ENCODE measurements around the gene MYOF. TPM values are rescaled to one million over a fixed set of nuclear protein-coding genes. Genes with fewer than 3 reads are reported as not detected.
A peak's percentile ranks its signal among the peaks of the same experiment; 100 is the strongest.

MYOF gene
- total and polyA plus RNA-seq, 2 donors (not counting 1 experiment from before 2014, with no cell fraction given): 298 to 314 TPM

GRCh38 chr10:93346694-93347093 is 135.4 kb downstream of the MYOF start:
- no peaks in the 10 kb centered on the region for H3K9me3 ChIP-seq (ENCODE audit: control insufficient read depth, insufficient read depth, low read depth, low read length)
- H3K4me1 ChIP-seq (ENCODE audit: control insufficient read depth, extremely low read depth, insufficient read depth, low read length): no peaks in the 10 kb centered on the region
- TF ChIP-seq EZH2 (IDR thresholded peaks at IDR 0.05; ENCODE audit: low read length, missing control alignments) (no peak), CTCF (conservative IDR thresholded peaks at IDR 0.05 in 1 of 2, IDR thresholded peaks at IDR 0.05 in 1 of 2; ENCODE audit: low read depth in 1 of 2, low read length in 2 of 2) (no peak)
- H3K4me2 ChIP-seq (ENCODE audit: extremely low read depth, insufficient read depth, low read length): no peak overlapping the region
- DNase-seq (ENCODE audit: low read depth in 2 of 2): peak in 1 of 2 donors; percentile 14
- no peaks in the 10 kb centered on the region for H3K79me2 ChIP-seq (ENCODE audit: control insufficient read depth, insufficient read depth, low read length)
- no peak overlapping the region for H2AFZ ChIP-seq (ENCODE audit: low read length)
- no peak overlapping the region for H3K27ac ChIP-seq (ENCODE audit: insufficient read depth, low read length)
- H3K27me3 ChIP-seq (ENCODE audit: control insufficient read depth, insufficient read depth, low read length): no peaks in the 10 kb centered on the region
- no peaks in the 10 kb centered on the region for H4K20me1 ChIP-seq (ENCODE audit: control insufficient read depth, extremely low read depth, insufficient read depth, low read length)
- peaks cover 28% of the 10 kb centered on the region for H3K36me3 ChIP-seq (ENCODE audit: control insufficient read depth, insufficient read depth, low read length)
- no peak overlapping the region for H3K4me3 ChIP-seq (replicated peaks in 1 of 4; ENCODE audit: control extremely low read depth in 1 of 4, insufficient read depth in 1 of 4, low read depth in 3 of 4, low read length in 4 of 4)
- no peak overlapping the region for H3K9ac ChIP-seq (ENCODE audit: insufficient read depth, low read length)

DNA sequence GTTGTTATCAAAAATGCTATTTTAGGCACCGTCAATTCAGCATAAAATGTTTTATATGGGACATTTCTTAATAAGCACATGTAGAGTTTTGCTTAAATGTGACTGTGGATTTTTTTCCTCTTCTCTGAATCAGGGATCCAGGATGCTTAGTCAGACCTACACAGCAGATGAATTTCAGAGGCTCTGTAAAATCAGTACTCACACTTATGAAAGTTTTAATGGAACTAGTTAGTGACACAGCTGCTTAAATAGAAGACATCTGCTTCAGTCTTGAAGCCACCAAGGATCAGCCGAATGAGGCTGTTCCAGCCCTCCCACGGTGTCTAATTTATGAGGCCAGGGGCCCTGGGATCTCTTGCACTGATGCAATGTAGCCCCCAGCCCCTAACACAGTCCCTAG is 136.0 kb downstream of the MYOF start:
- H3K79me2 ChIP-seq (ENCODE audit: control insufficient read depth, insufficient read depth, low read length): no peaks in the 10 kb centered on the region
- H3K9ac ChIP-seq (ENCODE audit: insufficient read depth, low read length): no peak overlapping the region
- H3K4me2 ChIP-seq (ENCODE audit: extremely low read depth, insufficient read depth, low read length): no peak overlapping the region
- no peak overlapping the region for H2AFZ ChIP-seq (ENCODE audit: low read length)
- H4K20me1 ChIP-seq (ENCODE audit: control insufficient read depth, extremely low read depth, insufficient read depth, low read length): no peaks in the 10 kb centered on the region
- no peaks in the 10 kb centered on the region for H3K9me3 ChIP-seq (ENCODE audit: control insufficient read depth, insufficient read depth, low read depth, low read length)
- H3K36me3 ChIP-seq (ENCODE audit: control insufficient read depth, insufficient read depth, low read length): peaks cover 27% of the 10 kb centered on the region
- no peak overlapping the region for H3K4me3 ChIP-seq (replicated peaks in 1 of 4; ENCODE audit: control extremely low read depth in 1 of 4, insufficient read depth in 1 of 4, low read depth in 3 of 4, low read length in 4 of 4)
- no peak for DNase-seq (ENCODE audit: low read depth in 2 of 2)
- H3K4me1 ChIP-seq (ENCODE audit: control insufficient read depth, extremely low read depth, insufficient read depth, low read length): no peaks in the 10 kb centered on the region
- no peaks in the 10 kb centered on the region for H3K27me3 ChIP-seq (ENCODE audit: control insufficient read depth, insufficient read depth, low read length)
- TF ChIP-seq EZH2 (IDR thresholded peaks at IDR 0.05; ENCODE audit: low read length, missing control alignments) (no peak), CTCF (conservative IDR thresholded peaks at IDR 0.05 in 1 of 2, IDR thresholded peaks at IDR 0.05 in 1 of 2; ENCODE audit: low read depth in 1 of 2, low read length in 2 of 2) (no peak)
- H3K27ac ChIP-seq (ENCODE audit: insufficient read depth, low read length): no peak overlapping the region

GRCh38 chr10:93344691-93345090 is 137.4 kb downstream of the MYOF start:
- DNase-seq (ENCODE audit: low read depth in 2 of 2): no peak
- H3K36me3 ChIP-seq (ENCODE audit: control insufficient read depth, insufficient read depth, low read length): peaks cover 23% of the 10 kb centered on the region

More at GRCh38 chr10:93344691-93345090, 137.4 kb downstream of the MYOF start:
- Histone ChIP-seq H3K27me3 (ENCODE audit: control insufficient read depth, insufficient read depth, low read length) (no peaks in the 10 kb centered on the region), H3K4me1 (ENCODE audit: control insufficient read depth, extremely low read depth, insufficient read depth, low read length) (no peaks in the 10 kb centered on the region), H4K20me1 (ENCODE audit: control insufficient read depth, extremely low read depth, insufficient read depth, low read length) (no peaks in the 10 kb centered on the region), H3K79me2 (ENCODE audit: control insufficient read depth, insufficient read depth, low read length) (no peaks in the 10 kb centered on the region), H3K4me3 (replicated peaks in 1 of 4; ENCODE audit: control extremely low read depth in 1 of 4, insufficient read depth in 1 of 4, low read depth in 3 of 4, low read length in 4 of 4) (no peak overlapping the region), H3K27ac (ENCODE audit: insufficient read depth, low read length) (no peak overlapping the region), H3K9me3 (ENCODE audit: control insufficient read depth, insufficient read depth, low read depth, low read length) (no peaks in the 10 kb centered on the region), H3K4me2 (ENCODE audit: extremely low read depth, insufficient read depth, low read length) (no peak overlapping the region), H3K9ac (ENCODE audit: insufficient read depth, low read length) (no peak overlapping the region), H2AFZ (ENCODE audit: low read length) (no peak overlapping the region)
- TF ChIP-seq CTCF (conservative IDR thresholded peaks at IDR 0.05 in 1 of 2, IDR thresholded peaks at IDR 0.05 in 1 of 2; ENCODE audit: low read depth in 1 of 2, low read length in 2 of 2) (no peak), EZH2 (IDR thresholded peaks at IDR 0.05; ENCODE audit: low read length, missing control alignments) (no peak)
